K562 (cell line): ENCODE data around the gene OR10P1. TPM values are rescaled to one million over a fixed set of nuclear protein-coding genes. Genes with fewer than 3 reads are reported as not detected.
A peak's percentile ranks its signal among the peaks of the same experiment; 100 is the strongest.

ENCODE experiments used
- BCOR ChIP-seq: fragments of 450-650 bp; IDR thresholded peaks from 2 replicates; pipeline ENCODE4 v1.6.1; 2016
- BRD4 ChIP-seq: fragments of 200-600 bp; sonication (generic); IDR thresholded peaks from 2 replicates; pipeline ENCODE4 v1.6.1; 2017; ENCODE audit warnings: inconsistent platforms
- CBFB ChIP-seq: sonication (generic); formaldehyde crosslinking; IDR thresholded peaks from 2 replicates; pipeline ENCODE4 v1.4.0; 2020; ENCODE audit warnings: mild to moderate bottlenecking, missing genetic modification reagents
- CSDE1 ChIP-seq, 2 experiments: fragments of 450-650 bp; IDR thresholded peaks; 2 replicates each; pipeline ENCODE4 v1.6.1; 2016; ENCODE audit warnings: mild to moderate bottlenecking in 1 of 2
- GATAD2B ChIP-seq: fragments of 450-650 bp; IDR thresholded peaks from 2 replicates; pipeline ENCODE4 v1.6.1; 2017; ENCODE audit warnings: mild to moderate bottlenecking, borderline replicate concordance
- HINFP ChIP-seq: fragments of 450-650 bp; conservative IDR thresholded peaks from 2 replicates; pipeline ENCODE4 v1.6.1; 2016; ENCODE audit warnings: missing genetic modification characterization, low read depth, mild to moderate bottlenecking, control low read depth, missing compliant biosample characterization
- IRF1 ChIP-seq: sonication (generic); formaldehyde crosslinking; IDR thresholded peaks from 2 replicates; pipeline ENCODE4 v1.8.0; 2022; ENCODE audit warnings: missing genetic modification reagents, mild to moderate bottlenecking, borderline replicate concordance
- JUND ChIP-seq, 2 experiments: IDR thresholded peaks; 2 replicates in 1 of 2; 3 replicates in 1 of 2; pipeline ENCODE4 v1.6.1; 2011; ENCODE audit warnings: borderline replicate concordance in 2 of 2, low read depth in 2 of 2, low read length in 2 of 2, improper control_type of control experiment in 1 of 2, missing biosample characterization in 1 of 2, missing genetic modification characterization in 1 of 2, missing genetic modification reagents in 1 of 2
- KDM1A ChIP-seq, 2 experiments: fragments of 450-650 bp; IDR thresholded peaks; 2 replicates each; pipeline ENCODE4 v1.6.1; 2016; ENCODE audit warnings: mild to moderate bottlenecking in 2 of 2
- MCM5 ChIP-seq: fragments of 450-650 bp; IDR thresholded peaks from 2 replicates; pipeline ENCODE4 v1.6.1; 2016; ENCODE audit warnings: low read depth
- NCOR1 ChIP-seq: fragments of 450-650 bp; IDR thresholded peaks from 2 replicates; pipeline ENCODE4 v1.6.1; 2016; ENCODE audit warnings: mild to moderate bottlenecking, moderate library complexity
- NFRKB ChIP-seq: fragments of 450-650 bp; IDR thresholded peaks from 2 replicates; pipeline ENCODE4 v1.6.1; 2016; ENCODE audit warnings: low read depth
- NKRF ChIP-seq: fragments of 450-650 bp; IDR thresholded peaks from 2 replicates; pipeline ENCODE4 v1.6.1; 2016; ENCODE audit warnings: borderline replicate concordance
- NR3C1 ChIP-seq: sonication (generic); formaldehyde crosslinking; IDR thresholded peaks from 2 replicates; pipeline ENCODE4 v1.8.1; 2022; ENCODE audit warnings: missing genetic modification reagents
- NRF1 ChIP-seq, 2 experiments: fragments of 450-650 bp; IDR thresholded peaks in 1 of 2; conservative IDR thresholded peaks in 1 of 2; 2 replicates each; pipeline ENCODE4 v1.6.1; 2014; ENCODE audit warnings: mild to moderate bottlenecking in 2 of 2
- RHOXF2B ChIP-seq: fragments of 250-450 bp; sonication (Bioruptor Pico); conservative IDR thresholded peaks from 2 replicates; pipeline ENCODE4 v1.5.1; 2021
- SLC30A9 ChIP-seq: fragments of 250-450 bp; sonication (Bioruptor Pico); IDR thresholded peaks from 2 replicates; pipeline ENCODE4 v1.8.0; 2022; ENCODE audit warnings: mild to moderate bottlenecking, moderate library complexity
- SMAD4 ChIP-seq: fragments of 250-450 bp; sonication (Bioruptor Pico); conservative IDR thresholded peaks from 2 replicates; pipeline ENCODE4 v1.8.0; 2021; ENCODE audit warnings: inconsistent platforms, mild to moderate bottlenecking, moderate library complexity
- THRAP3 ChIP-seq: fragments of 450-650 bp; IDR thresholded peaks from 2 replicates; pipeline ENCODE4 v1.6.1; 2016; ENCODE audit warnings: mild to moderate bottlenecking, inconsistent platforms, borderline replicate concordance
- YBX1 ChIP-seq: fragments of 450-650 bp; IDR thresholded peaks from 2 replicates; pipeline ENCODE4 v1.7.1; 2016; ENCODE audit warnings: mild to moderate bottlenecking
- ZBTB7A ChIP-seq: IDR thresholded peaks from 2 replicates; pipeline ENCODE4 v1.6.1; 2011; ENCODE audit warnings: low read depth, mild to moderate bottlenecking, low read length, moderate library complexity, borderline replicate concordance; ENCODE audit not compliant: control insufficient read depth
- ZNF263 ChIP-seq: sonication (generic); formaldehyde crosslinking; IDR thresholded peaks from 2 replicates; pipeline ENCODE4 v1.8.0; 2022; ENCODE audit warnings: mild to moderate bottlenecking, missing genetic modification reagents, borderline replicate concordance
- polyA plus RNA-seq, 8 experiments: library from polyadenylated mRNA; depleted of rRNA in 4 of 8; stranded (reverse) in 5 of 8; unstranded in 3 of 8; fragments of >200 nt; fragmentation: Nextera tagmentation in 2 of 8; fragmentation: Illumina TruSeq in 1 of 8; extraction: Ambion mirVana in 2 of 8; extraction: Trizol in 1 of 8; gene quantifications; 2 replicates each; pipeline versions ENCODE4 v1.2.1 to v1.2.3, GENCODE V29; 2011 to 2014; ENCODE audit warnings: inconsistent platforms in 1 of 8, missing spikeins in 1 of 8
- total RNA-seq, 7 experiments: library from RNA; depleted of rRNA in 6 of 7; stranded (reverse); fragments of >200 nt in 6 of 7; fragmentation: Illumina TruSeq in 2 of 7; extraction: Trizol in 2 of 7; gene quantifications; 2 replicates each; pipeline versions ENCODE4 v1.2.1 to v1.2.3, GENCODE V29; 2011 to 2021; ENCODE audit warnings: low replicate concordance in 1 of 7

The OR10P1 gene
- total and polyA plus RNA-seq, 9 of the 15 experiments (the other 6 are each of a cell fraction or from before 2014, with no cell fraction given) = not detected

- TF ChIP-seq JUND (IDR thresholded peaks at IDR 0.05; ENCODE audit: borderline replicate concordance, low read depth, low read length) (no peak), JUND (tag; IDR thresholded peaks at IDR 0.05; ENCODE audit: borderline replicate concordance, low read depth, low read length) (peak; percentile 60; the same call in 2 of the 3 replicates), NFRKB (no peak), GATAD2B (no peak), SLC30A9 (CRISPR knock-in tag) (no peak), NR3C1 (no peak), SMAD4 (peak; percentile 70), CSDE1 (IDR thresholded peaks at IDR 0.05) (no peak), BRD4 (no peak), NKRF (no peak), RHOXF2B (CRISPR knock-in tag) (no peak), MCM5 (no peak), YBX1 (no peak), IRF1 (CRISPR knock-in tag) (no peak), CBFB (no peak), KDM1A (IDR thresholded peaks at IDR 0.05) (no peak), BCOR (no peak), ZNF263 (CRISPR knock-in tag) (no peak), NCOR1 (no peak), HINFP (no peak), THRAP3 (no peak), NRF1 (conservative IDR thresholded peaks at IDR 0.05 in 1 of 2, IDR thresholded peaks at IDR 0.05 in 1 of 2) (0 out of 4 replicates have a peak, but pooled peaks have one; percentile 9 to 22), ZBTB7A (no peak)
- TF ChIP-seq, all 486 proteins: peak for 22
Measured at GRCh38 chr12:55659486-55660385, 23.0 kb downstream of the OR10P1 start (continued).
